ENCODE data around the gene S100A14. TPM values are rescaled to one million over a fixed set of nuclear protein-coding genes. Genes with fewer than 3 reads are reported as not detected.
"Not testable (repeated sequence)": the region's sequence is repeated elsewhere in the genome, so short reads cannot be mapped to it uniquely, and the experiment has no call there.

The S100A14 gene
- total RNA-seq, 1 experiment from 2014 or later: 0.75 TPM

DNA sequence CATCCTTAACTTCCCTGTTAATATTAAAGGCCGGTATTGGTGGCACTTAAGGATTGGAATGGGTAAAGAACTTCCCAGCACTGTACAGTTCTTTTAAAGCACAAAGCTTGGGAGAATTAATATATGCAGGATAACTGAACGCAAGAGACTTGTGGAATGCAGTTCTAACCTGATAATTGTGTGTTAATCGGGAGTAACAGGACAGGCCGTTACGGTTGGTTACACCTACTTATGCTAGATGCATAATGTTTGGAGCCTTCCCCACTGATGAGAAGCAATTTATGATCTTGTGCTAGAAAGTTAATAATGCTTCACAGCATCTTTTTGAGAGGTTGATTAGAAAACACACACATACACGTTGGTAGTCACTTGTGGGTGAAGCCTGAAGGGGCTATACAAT, 24.7 kb upstream of the S100A14 start:
- no peak for DNase-seq (ENCODE audit: low spot score)
- in situ Hi-C loops (cut with HindIII; ENCODE audit: low sequenced_read_pairs): no loop called here

DNA sequence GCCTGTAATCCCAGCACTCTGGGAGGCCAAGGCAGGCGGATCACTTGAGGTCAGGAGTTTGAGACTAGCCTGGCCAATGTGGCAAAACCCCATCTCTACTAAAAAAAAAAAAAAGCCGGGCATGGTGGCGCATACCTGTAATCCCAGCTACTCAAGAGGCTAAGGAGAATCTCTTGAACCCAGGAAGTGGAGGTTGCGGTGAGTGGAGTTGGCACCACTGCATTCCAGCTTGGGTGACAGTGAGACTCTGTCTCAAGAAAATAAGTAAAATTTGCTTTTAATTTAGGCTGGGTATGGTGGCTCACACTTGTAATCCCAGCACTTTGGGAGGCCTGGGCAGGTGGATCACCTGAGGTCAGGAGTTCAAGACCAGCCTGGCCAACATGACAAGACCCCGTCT, 24.1 kb upstream of the S100A14 start:
- in situ Hi-C loops (cut with HindIII; ENCODE audit: low sequenced_read_pairs); DNase-seq (ENCODE audit: low spot score): not testable (repeated sequence)

DNA sequence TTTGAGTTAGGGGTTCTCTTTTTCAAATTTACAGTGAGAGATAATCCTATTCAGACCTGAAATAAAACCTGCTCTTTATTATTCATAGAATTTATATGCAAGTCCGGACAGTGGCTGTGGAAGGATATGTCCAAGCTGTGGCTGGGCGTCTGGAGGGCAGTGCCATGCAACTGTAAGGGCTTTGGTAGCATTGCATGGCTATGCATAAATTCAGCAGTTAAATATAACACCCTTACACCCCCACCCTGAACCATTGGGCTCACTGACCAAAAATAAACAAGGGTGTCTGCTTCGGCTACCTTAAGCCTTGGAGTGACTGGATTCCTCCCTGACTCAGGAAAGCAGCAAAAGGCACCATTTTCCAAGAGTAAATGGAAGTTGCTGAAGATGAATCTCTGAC, 23.2 kb upstream of the S100A14 start:
- DNase-seq (ENCODE audit: low spot score): no peak
- in situ Hi-C loops (cut with HindIII; ENCODE audit: low sequenced_read_pairs): no loop called here

DNA sequence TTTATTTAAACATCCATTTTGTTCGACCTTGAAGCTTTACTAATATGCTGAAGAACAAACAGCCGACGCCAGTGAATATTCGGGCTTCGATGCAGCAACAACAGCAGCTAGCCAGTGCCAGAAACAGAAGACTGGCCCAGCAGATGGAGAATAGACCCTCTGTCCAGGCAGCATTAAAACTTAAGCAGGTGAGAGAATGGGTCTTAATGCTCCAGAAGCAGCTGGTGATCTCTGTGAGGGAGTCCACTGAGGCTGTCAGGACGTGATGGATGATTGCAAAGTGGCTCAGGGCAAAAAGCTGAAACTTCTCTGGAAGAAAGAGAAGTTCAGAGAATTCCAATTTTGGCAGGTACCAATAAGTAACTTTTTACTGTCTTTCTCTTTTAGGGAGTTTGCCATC, 22.1 kb upstream of the S100A14 start:
- in situ Hi-C loops (cut with HindIII; ENCODE audit: low sequenced_read_pairs): no loop called here
- no peak for DNase-seq (ENCODE audit: low spot score)

DNA sequence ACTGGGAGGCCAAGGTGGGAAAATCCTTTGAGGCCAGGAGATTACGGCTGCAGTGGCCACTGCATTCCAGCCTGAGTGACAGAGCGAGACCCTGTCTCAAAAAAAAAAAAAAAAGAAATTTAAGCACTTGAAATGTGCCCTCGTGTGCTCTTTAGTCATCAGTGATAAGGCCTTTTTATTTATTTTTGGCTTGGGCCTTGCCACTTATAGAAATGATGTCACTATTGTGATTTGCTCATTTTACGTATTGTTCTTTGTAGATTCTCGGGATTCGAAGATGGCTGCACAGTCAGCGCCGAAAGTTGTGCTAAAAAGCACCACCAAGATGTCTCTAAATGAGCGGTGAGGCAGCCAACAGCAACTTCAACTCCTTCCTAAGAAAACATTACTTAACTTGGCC, 20.2 kb upstream of the S100A14 start:
- DNase-seq (ENCODE audit: low spot score): no peak
- in situ Hi-C loops (cut with HindIII; ENCODE audit: low sequenced_read_pairs): no loop called here

DNA sequence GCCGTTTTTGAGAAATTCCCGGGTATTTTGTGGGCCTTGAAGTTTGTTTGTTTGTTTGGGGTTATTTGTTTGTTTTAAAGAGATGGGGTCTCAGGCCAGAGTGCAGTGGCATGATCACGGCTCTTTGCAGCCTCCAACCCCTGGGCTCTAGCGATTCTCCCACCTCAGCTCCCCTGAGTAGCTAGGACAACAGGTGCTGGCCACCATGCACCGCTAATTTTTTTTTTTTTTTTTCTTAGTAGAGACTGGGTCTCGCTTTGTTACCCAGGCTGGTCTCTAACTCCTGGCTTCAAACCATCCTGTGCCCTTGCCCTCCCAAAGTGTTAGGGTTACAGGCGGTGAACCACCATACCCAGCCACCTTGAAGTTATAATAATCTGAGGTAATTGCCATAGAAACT, 19.7 kb upstream of the S100A14 start:
- no peak for DNase-seq (ENCODE audit: low spot score)
- in situ Hi-C loops (cut with HindIII; ENCODE audit: low sequenced_read_pairs): no loop called here

DNA sequence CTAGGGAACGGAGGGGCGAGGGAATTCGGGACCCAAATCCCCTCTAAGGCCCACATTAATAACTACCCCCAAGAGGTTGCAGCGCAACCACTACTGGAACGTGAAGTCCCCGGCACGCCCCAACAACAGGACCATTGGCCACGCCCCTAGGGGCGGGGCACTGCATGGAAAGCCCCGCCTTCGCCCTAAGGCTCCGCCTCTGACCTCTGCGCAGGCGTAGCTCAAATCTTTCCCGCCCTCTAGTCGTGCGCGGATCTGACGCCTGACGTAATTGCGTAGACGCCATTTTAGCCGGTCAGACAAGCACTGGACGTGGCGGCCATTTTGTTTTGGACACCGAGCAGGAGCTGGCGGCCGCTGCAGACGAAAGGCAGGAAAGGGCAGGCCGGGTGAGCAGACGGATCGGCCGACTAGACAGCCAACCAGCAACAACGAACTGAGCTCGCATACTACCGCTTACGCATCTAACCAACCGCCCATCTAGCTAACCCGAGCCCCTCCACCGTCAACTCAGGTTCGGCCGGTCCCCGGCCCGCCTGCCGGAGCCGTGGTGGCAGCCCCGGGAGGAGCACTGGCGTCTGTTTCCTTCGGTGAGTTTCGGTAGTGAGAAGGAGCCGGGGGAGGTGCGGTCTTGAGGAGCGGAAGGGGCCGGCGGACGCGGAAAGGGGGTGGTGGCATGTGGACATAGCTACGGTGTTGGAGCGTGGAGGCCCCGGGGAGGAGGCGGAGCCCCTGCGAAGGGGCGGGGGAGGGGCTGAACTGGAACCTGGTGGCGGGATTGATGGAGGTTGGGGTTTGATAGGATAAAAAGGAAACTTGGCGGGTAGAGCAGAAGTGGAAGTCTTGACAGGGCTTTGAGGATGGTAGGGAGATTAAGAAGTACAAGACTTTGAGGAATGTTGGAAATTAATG, 17.9 kb upstream of the S100A14 start, which contains the start of gene CHTOP:
Gene CHTOP, plus strand, starts transcription at position 313 of the 912 bp plus-strand sequence. CDS start 2,523 bp downstream, outside the sequence.
- in situ Hi-C loops (cut with HindIII; ENCODE audit: low sequenced_read_pairs): no loop called here
- peak; percentile 99 for DNase-seq (ENCODE audit: low spot score)

DNA sequence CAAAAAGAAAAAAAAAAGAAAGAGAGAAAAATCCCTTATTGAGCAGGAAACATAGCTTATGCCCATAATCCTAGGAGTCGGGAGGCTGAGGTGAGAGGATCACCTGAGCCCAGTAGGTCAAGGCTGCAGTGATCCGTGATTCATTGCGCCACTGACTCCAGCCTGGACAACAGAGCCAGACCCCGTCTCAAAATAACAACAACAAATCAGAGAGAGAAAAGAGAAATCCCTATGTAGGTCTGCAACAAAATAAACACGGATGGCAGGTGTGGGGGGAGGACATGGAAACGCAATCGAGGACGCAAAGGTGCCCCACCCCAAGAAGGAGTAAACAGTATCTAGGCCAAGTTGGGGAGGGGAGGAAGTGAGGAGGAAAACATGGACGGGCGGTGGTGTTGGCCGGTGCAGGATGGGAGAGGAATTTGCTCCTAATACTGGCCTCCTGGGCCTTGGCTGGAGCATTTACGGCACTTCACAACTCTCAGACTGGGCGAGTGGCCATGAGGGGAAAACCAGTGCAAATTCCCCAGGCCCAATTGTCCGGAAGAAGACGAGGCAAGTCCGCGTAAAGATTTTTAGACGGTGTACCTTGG, 17.1 kb upstream of the S100A14 start:
- in situ Hi-C loops (cut with HindIII; ENCODE audit: low sequenced_read_pairs): no loop called here

DNA sequence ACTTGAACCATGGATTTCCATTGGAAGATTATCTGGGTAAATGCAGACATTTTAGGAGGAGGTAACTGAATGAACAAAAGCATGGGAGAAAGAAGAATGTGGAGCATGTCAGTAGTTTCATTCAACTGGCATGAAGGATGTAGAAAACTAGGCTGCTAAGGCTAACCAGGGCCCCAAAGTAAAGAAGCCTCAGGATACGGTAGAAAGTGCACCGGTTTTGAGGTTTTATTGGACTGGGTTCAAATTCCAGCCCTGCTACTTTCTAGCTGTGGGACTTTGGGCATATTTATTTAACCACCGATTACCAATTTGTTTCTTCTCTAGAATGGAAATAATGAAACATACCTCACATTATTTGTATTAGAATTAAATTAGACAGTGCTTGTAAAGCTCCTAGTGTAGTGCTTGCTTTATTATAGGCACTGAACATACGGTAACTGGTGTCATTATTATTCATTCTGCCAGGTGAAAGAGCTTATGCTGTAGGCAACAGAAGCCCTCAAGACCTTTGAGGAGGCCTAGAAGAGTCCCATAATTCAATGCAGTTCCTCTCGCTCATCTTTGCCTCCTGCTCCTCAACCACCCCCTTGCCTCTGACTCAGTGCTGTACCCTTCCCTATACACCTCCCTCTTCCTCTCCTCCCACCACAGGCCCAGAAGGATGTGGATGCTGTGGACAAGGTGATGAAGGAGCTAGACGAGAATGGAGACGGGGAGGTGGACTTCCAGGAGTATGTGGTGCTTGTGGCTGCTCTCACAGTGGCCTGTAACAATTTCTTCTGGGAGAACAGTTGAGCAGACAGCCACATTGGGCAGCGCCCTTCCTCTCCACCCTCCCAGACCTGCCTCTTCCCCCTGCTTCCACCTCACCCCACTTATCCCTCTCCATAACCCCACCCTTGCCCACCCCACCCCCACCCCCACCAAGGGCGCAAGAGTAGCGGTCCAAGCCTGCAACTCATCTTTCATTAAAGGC, 15.2 kb upstream of the S100A14 start:
- no peak for DNase-seq (ENCODE audit: low spot score)
- in situ Hi-C loops (cut with HindIII; ENCODE audit: low sequenced_read_pairs): no loop called here

More for the DNA sequence above, 17.1 kb upstream of the S100A14 start:
- no peak for DNase-seq (ENCODE audit: low spot score)

DNA sequence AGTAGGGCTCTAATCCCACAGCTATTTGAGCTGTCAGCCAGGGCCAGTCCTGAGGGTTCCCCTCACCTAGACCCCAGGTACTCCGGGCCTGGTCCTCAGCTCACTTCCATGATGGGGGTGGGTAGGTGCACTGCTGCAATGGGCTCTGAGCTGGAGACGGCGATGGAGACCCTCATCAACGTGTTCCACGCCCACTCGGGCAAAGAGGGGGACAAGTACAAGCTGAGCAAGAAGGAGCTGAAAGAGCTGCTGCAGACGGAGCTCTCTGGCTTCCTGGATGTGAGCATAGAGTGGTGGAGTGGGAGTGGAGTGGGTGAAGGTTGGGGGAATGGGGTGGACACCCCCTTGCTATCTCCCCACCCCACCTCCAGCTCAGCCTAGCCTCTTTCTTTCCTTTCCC, 14.3 kb upstream of the S100A14 start:
- in situ Hi-C loops (cut with HindIII; ENCODE audit: low sequenced_read_pairs): no loop called here
- DNase-seq (ENCODE audit: low spot score): no peak

DNA sequence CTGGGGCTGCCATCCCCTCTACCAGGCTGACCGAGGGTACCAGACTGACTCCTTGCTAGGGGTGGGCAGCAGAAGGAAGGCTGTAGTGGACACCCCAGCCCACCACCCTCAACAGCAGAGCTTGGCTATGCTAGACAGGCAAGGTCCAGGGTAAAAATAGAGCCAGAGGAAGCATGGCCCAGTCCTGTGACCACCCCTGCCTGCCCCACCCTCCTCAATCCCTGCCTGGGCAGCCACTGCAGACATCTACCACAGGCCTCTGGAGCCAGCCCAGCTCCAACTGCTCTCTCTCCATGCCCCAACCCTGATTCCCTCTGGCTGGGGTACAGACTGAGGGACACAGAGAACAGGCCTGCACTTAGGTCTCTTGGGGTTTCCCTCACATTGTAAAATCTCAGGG, 13.8 kb upstream of the S100A14 start:
- in situ Hi-C loops (cut with HindIII; ENCODE audit: low sequenced_read_pairs): no loop called here
- DNase-seq (ENCODE audit: low spot score): no peak

DNA sequence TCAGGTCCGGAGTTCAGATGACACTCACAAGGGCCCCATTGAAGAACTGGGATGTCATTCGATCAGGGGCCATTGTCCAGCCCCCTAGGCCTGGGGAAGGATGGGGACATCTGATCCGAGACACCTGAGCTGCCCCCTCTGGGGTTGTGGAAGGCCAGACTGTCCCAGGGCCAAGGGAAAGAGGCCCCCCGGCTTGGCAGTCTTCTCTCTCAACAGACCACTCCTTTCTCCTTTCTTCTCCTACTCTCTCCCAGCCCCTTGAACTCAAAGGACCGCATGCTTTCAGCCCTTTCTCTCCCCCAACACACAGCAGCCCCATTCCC, 13.2 kb upstream of the S100A14 start:
- no peak for DNase-seq (ENCODE audit: low spot score)
- in situ Hi-C loops (cut with HindIII; ENCODE audit: low sequenced_read_pairs): no loop called here

DNA sequence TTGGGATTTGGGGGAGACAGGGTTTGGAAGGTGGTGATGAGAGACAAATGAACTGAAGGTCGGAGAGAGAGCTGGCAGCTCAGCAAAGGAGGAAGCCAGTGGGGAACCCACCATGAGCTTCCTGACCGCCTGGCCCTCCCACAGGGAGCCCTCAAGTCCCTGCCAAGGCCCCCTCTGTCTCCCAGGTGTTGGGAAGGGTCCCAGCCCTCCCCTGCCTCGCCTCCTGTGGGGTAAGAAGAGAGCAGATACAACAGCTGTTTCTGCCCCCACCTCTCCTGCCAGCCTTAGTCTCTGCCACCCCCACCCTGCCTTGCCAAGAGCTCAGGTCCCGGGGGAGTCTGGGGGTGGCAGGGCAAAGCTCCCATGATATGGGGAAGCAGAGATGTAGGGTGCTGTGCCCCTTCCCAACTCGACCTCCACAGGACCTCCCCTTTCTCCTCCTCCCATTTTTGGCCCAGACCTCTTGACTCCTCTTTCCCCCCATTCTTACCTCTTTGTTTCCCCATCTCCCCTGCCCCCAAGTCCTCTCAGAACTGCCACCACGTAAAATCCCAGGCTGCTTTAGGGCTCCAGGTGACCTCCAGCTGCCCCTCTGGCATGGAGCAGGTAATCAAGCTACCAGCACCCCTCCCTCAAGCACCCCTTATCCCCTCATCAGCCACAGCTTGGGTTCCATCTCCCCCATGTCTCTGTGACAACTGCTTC, 12.7 kb upstream of the S100A14 start:
- DNase-seq (ENCODE audit: low spot score): no peak
- in situ Hi-C loops (cut with HindIII; ENCODE audit: low sequenced_read_pairs): no loop called here

DNA sequence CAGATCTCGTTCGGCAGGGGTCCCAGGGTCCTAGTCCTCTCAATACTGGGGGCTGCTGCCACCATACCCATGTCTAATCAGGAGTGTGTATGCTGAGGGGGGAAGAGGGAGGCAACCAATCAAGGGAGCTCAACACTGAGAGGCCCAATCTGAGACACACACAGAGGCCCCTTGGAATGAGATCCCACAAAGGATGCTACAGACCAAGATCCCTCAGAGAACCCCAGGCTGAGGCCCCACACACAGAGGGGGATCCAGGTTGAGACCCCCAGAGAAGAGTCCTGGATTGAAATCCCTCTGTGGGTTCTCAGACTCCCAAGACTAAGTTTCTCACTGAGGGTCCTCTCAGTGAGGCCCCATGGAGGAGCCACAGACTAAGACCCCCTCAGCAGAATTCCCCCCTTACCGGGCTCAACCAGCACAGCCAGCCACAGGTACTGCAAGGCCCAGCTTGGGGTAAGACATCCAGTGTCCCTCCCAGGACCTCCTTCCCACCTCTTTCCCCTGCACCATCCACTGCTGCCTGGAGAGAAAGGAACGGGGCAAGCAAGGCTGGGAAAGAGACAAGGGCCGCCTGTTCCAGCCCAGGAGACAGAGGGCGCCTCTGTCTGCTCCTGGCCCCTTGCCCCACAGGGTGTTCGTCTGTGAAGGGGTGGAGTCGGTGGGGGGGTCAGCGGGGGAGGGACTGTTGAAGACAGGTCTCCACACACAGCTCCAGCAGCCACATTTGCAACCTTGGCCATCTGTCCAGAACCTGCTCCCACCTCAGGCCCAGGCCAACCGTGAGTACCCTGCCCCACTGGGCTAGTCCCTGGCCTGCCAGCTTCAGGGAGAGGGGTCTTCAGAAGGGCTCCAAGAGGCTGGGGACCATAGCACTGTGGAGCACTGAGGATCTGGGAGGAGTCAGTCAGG, 11.8 kb upstream of the S100A14 start, which contains the start of gene S100A1:
Gene S100A1, plus strand, starts transcription at position 720 of the 912 bp plus-strand sequence. CDS start 2,088 bp downstream, outside the sequence.
- DNase-seq (ENCODE audit: low spot score): peak; percentile 41
- in situ Hi-C loops (cut with HindIII; ENCODE audit: low sequenced_read_pairs): no loop called here

DNA sequence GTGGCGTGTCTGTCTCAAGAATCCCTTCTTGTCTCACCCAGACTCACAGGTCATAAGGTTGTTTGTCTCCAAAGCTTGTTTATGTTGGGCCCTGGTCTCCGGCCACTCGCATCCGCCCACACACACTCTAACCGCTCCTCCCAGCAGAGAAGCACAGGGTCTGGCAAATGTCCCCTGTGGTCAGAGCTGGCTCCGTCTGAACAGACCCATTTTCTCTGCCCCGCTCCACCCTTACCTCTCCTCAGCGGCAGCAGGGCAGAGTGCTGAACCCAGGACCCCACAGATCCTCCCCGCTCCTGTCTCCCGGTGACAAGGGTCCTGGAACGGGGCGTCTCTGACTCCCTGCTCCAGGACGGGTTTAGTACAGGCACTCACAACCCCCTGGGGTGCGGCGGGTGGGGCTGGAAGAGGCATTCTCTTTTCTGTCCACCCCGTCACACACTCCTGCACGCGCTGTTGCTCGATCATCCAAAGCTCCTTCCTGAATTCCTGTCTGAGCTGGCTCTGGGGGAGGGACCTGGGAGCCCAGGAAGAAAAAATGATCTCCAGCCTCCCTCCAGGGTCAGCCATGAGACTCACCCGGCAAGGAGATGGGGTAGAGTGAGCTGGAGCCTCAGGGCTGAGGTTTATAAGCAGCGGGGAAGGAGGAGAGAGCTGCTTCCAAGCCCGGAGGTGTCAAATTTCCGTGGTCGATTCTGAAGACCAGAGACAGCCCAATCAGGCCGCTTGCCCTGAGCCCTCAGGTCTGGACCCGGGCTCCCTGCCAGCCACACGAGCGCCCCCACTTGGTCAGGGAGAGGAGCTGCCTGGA, 11.0 kb upstream of the S100A14 start, which contains the start of gene S100A13:
Gene S100A13, minus strand, starts transcription at position 602 of the 811 bp plus-strand sequence. CDS start 1,033 bp downstream, outside the sequence.
- in situ Hi-C loops (cut with HindIII; ENCODE audit: low sequenced_read_pairs): no loop called here
- peak; percentile 79 for DNase-seq (ENCODE audit: low spot score)

DNA sequence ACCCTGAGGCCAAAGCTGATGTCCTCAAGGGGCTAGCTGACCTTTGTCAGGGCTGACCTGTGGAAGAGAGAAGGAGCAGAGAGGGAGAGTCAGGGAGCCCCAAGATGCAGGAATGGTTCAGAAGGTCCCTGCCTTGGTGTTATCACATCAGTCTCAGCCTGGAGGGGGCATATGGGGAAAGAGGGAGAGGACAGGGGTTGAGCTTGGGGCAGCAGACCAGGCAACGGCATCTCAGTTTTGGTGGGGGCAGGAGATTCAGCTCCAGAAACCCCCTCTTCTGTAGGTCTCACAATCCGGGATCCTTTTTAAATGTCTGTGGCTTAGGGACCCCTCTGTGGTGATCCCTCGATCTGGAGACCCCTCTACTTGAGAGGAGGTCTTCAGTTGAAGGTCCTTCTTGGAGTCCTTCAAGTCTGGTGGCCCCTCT, 10.4 kb upstream of the S100A14 start:
- in situ Hi-C loops (cut with HindIII; ENCODE audit: low sequenced_read_pairs): no loop called here

More for the DNA sequence above, 10.4 kb upstream of the S100A14 start:
- no peak for DNase-seq (ENCODE audit: low spot score)
